ENCODE data around the gene GLI2.

The GLI2 gene

DNA sequence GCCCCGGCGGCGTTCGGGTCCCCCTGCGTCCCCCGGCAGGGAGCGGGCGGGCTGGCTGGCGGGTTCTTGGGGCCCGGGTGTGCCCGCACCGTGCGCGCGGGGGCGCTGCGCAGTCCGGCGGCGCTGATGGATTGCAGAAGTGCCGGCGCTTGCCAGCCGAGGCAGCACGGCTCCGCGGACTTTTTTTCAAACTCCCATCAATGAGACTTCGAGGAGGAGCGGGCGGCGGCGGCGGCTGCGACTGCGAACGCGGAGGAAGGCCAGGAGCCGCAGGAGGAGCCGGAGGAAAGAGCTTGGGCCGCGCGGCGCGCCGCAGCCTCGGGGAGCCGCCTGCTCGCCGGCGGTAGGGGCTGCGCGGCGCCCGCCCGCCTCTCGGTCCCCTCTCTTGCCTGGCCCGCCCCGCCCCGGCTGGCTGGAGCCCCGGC is at the start of gene GLI2:
Gene GLI2, plus strand, starts transcription at position 123 of the 425 bp plus-strand sequence. CDS start 61,453 bp downstream, outside the sequence.
- peak; percentile 89 for DNase-seq (ENCODE audit: low spot score)

DNA sequence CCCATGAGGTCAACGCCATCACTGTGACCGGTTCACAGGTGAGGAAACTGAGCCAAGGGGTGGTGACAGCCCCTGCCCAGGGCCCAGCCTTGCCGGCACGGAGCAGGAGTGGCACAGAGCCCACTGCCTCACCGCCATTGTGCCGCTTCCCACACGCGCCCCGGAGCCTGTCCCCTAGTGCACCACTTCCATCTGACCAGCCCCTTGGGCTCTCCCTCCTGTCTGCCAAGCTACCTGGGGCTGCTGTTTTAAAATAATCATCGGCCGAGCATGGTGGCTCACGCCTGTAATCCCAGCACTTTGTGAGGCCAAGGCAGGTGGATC is 49.7 kb upstream of the GLI2 start:
- no peak for DNase-seq (ENCODE audit: low spot score)

DNA sequence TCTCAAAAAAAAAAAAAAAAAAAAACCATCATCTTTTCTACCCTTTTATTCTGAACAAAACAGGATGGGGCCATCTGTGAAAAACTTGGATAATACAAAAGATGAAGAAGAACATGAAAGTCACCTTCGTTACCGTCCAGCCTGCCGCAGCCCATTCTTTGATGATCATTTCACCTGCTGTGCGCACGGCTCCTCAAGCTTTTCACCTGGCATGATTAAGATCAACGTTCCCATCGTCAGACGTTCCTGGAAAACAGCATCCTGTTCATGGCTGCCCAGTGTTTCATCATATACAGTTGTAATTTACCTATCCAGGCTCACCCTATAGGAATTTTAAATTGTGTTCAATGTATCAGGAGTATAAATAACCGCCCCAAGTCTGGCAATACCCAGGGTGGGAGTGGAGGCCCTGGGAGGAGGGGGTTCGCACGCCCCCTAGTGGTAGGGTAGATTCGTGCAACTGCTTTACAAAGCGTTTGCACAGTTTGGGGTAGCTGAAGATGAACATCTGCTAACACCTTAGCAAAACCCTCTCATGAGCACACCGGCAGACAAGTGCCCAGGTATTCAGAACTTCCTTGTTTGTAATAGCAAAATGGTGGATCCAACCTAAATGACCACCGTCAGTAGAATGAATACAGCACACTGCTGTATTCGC is 49.0 kb upstream of the GLI2 start:
- DNase-seq (ENCODE audit: low spot score): no peak

DNA sequence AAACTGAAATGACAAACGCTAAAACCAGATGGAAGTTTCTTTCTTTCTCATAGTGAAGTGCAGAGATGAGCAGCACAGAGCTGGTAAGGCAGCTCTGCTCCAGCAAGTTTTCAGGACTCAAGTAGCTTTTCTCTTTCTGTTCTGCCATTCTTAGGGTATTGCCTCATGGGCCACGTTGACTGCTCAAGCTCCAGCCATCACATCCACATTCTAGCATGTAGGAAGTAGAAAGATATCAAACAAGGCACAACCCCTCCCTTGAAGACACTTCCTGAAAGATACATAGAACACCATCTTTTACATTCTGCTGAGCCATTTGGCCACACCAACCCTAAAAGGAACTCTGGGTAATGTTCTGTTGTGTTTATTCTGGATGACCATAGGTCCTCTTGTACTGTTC is 48.5 kb upstream of the GLI2 start:
- no peak for DNase-seq (ENCODE audit: low spot score)

DNA sequence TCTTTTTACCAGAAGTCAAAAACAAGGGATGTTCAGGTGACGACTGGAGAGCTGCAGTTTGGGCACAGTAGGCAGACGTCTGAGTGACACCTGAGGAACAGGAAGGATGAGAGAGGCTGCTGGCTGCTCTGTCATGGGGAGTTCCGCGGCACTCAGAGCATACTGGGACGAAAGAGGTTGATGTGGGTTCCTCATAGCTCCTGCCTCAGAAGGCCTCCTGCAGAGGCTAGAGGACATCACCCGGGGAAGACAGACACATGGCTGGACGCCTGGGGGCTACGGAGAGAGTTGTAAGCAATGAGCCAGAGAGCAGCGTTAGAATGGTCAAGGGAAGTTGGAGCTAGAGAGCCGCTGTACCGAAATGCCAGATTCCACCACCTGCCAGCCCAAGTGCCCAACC is 45.1 kb upstream of the GLI2 start:
- no peak for DNase-seq (ENCODE audit: low spot score)

DNA sequence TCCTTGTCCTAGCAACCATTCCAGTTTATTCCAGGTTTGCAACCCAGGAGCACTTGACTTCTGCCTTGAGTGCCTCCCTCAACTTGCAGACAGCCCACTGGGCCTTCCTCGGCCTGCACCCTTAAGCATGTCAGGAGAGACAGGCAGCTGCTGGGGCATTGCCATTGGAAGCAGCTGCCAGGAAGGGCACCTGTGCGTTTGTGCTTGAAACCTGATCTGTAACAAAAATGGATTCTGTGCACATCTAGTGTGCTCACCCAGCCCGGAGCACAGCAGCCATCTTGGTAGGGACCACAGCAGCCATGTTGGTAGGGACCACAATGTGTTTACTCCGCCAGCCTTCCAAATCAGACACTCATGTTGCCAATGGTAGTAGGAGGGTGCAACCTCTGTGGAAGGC is 44.3 kb upstream of the GLI2 start:
- DNase-seq (ENCODE audit: low spot score): no peak

DNA sequence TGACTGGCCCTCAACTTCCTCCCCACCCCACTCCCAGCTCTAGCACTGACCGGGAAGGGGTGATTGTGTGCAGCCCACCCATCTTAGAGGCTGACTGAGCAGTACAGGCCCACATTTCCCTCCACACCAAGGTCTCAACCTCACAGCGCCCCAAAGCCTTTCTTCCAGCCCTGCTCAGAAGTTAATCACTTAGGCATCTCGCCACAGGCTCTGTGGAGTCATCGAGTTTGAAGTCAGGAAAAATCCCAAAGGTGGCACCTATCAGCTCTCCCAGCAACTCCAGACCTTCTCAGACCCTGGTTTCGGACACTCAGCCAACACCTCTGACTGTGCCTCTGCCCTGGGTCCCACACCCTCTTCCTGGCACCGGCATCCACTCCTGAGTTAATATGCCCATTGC is 43.0 kb upstream of the GLI2 start:
- DNase-seq (ENCODE audit: low spot score): no peak

DNA sequence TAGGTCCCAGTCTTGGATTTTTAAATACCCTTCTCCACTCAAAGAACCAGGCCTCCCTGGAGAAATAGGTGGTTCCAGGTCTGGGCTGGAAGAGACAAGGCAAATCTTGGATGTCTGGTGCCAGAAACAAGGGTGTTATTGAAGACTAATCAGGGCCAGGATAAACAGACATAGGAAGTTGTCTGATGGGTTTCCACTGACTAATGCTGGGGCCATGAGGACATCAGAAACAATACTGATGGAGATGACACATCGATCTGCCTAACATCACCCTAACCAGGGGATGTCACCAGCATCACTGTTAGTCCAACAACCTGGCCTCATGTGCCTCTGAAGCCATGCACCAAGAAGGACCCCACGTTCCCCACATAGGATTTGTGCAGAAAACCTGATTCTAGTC is 42.5 kb upstream of the GLI2 start:
- no peak for DNase-seq (ENCODE audit: low spot score)

DNA sequence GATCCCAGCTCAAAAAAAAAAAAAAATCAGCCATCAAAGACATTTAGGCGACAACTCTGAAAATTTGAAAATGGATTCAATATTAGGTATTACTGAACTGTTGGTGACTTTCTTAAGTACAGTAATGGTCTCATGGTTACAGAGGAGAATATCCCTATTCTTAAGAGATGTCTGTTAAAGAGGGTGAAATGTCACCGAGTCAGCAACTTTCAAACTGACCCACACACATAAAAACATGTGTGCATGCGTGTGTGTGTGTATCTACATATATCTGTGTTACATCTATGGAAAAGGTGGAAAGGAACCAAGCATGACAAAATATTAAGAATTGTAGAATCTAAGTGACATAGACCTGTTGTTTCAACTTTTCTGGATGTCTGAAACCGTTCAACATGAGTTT is 41.6 kb upstream of the GLI2 start:
- DNase-seq (ENCODE audit: low spot score): no peak

DNA sequence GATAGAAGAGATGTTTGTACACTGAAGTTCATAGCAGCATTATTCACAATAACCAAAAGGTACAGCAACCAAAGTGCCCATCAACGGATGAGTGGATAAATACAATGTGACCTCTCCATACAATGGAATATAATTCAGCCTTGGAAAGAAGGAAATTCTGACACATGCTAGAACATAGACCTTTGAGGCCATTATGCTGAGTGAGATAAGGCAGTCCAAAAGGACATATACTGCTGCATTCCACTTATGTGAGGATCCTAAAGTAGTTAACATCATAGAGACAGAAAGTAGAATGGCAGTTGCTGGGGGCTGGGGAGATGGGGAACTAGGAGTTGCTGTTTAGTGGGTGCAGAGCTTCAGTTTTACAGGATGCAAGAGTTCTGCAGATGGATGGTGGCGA is 38.2 kb upstream of the GLI2 start:
- no peak for DNase-seq (ENCODE audit: low spot score)

DNA sequence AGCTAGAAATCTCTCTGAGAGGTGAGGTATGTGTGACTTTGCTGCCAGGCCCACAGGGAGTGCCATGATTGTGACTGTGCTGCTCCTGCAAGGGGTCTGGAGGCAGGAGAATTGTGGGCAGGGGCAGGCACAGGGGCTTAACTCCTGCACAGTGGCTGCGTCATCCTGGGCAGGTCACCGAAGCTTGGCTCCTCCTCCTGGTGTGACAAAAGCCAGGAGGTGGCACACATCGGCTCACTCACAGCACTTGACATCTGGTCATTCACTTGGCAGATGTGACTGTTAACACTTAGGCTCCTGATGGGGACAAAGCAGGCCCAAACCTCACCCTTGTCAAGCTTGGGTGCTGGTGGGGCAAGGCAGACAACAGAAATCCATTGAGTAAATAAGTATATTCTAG is 36.4 kb upstream of the GLI2 start:
- no peak for DNase-seq (ENCODE audit: low spot score)

DNA sequence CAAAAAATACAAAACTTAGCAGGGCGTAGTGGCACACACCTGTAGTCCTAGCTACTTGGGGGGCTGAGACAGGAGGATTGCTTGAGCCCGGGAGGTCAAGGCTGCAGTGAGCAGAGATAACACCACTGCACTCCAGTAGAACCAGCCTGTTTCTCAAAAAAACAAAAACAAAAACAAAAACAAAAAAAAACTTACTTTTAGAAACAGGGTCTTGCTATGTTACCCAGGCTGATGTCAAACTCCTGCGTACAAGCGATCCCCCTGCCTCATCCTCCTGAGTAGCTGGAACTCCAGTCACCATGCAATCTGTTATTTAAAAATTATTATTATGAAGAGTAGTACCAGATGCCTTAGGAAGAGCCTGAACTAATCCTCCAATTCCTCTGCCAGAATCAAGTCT is 35.0 kb upstream of the GLI2 start:
- DNase-seq (ENCODE audit: low spot score): no peak

DNA sequence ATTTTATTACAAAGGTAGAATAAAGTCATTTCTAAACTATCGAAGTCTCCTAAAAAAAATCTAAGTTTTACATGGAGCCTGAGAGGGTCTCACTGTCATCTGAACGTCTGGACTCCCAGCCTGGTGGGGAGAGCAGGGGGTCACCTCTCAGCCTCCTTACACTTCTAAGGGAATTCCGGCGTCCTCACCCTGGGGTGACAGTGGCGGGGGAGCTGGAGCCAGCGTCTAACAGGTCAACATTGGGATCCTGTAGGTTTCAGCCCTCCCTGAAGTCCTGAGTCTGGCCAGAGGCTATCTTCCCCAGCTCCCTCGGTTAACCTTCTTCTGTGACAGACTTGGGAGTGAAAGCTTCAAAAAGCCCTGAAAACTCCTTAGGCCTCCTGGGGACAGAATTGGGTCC is 34.6 kb upstream of the GLI2 start:
- no peak for DNase-seq (ENCODE audit: low spot score)

DNA sequence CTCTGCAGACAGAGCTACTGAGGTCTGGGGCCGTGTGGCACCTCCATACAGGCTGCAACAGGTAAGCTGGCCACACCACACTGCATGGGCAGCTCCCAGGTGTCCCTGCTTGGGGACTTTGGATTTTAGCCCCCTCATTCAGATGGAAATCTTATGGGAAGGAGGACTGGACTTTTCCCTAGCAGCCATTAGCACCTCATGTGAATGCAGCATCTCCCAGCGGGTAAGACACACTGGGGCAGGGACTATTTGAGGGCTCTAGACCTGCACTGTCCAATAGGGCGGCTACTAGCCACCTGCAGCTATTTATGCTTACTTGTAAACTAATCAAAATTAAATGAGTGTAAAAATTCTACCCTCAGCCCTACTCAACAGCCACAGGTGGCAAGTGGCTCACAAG is 34.2 kb upstream of the GLI2 start:
- DNase-seq (ENCODE audit: low spot score): no peak

DNA sequence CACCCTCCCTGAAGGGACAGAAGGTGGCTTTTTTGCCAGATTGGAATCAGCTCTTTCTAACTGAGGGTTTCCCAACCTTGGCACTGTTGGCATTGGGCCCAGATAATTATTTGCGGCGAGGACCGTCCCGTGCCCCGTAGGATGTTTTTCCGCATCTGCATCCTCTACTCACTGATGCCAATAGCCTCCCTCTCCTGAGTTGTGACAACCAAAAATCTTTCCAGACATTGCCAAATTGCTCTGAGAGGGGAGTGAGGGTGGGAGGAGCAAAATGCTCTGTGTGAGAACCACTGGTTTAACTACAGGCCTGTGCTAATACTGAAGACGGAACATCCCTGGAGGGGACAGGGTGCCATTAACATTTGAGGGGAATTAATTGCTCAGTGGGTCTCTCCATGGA is 33.6 kb upstream of the GLI2 start:
- no peak for DNase-seq (ENCODE audit: low spot score)

DNA sequence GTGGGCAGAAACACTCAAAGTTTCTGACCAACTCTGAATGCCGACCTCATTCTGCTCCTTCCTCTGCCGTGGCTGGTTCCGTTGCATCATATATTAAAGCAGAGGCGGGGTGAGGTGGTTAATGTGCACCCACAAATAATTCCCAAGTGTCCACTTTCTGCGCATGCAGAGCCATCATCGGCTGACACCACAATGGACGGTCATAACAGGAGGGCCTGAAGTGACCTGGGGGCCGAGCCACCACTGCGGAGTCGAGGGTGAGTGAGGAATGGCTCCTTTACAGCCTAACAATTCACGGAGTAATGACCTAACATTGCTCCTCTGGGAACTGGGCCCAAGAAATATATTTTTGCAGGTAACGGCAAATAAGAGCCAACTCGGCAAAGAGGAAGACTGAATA is 32.9 kb upstream of the GLI2 start:
- no peak for DNase-seq (ENCODE audit: low spot score)

DNA sequence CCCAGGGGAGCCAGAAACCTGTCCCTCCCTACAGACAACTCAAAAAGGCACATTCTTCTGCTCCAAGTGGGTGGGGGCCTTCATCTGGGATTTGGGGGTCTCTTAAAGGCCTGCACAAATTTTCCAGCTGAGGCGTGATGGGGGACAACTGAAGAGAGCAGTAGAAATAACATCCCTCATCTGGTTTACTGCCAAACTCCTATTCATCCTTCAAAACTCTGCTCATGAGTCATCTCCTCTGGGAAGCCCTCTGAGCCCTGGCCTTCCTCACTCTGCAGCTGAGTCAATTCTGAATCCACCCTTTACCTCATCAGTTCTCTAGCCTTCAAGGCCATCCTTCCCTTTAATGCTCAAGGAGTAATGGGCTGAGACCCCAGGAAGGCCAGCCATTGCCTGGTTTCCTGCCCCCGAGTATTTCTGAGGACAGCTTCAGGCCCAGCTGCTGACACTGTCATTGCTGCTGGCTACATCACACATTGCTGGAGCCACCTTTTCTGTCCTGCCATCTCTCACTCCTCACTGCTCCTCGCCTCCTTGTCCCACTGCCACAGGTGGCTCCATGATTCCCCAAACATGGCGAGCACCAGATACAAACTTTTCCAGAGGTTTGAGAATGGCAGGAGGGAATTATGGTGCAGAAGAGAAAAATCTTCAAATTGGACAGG is 32.2 kb upstream of the GLI2 start:
- DNase-seq (ENCODE audit: low spot score): peak; percentile 66

DNA sequence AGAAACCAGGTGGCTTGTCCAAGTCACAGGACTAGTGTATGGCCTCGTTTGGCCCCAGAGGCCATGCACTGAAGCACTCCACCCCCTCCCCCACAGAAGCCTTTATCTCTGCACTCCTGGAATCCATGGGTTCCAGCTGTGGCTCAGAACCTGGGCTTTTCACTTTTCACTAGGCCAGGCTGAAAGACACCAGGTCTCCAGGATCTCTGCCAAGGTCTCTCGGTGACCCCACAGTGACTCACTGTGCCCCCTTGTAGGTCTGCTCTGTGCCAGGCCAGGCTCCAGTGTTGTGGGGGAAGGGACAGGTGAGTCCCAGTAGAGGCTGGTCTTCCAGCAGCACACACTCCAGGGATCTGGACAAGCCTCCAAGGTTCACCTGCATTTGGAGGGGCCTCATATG is 31.0 kb upstream of the GLI2 start:
- DNase-seq (ENCODE audit: low spot score): no peak

DNA sequence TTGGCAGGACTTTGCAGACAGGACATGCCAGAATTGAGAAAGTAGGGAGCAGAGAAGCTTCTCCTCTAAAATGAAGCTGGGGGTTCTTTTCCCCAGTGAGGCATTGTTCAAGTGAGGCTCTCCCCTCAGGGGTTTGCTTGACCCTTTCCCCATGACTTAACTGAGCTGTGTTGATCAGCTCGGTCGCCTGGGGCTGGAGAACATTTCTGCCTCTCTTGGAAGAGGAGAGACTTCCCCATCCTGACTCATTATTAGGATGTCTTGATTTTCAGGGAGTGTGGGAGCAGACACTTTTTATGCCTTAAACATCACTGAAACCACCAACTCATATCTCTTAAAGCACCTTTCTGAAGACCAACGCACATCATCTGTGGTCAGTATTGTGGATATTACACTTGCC is 27.9 kb upstream of the GLI2 start:
- DNase-seq (ENCODE audit: low spot score): no peak

DNA sequence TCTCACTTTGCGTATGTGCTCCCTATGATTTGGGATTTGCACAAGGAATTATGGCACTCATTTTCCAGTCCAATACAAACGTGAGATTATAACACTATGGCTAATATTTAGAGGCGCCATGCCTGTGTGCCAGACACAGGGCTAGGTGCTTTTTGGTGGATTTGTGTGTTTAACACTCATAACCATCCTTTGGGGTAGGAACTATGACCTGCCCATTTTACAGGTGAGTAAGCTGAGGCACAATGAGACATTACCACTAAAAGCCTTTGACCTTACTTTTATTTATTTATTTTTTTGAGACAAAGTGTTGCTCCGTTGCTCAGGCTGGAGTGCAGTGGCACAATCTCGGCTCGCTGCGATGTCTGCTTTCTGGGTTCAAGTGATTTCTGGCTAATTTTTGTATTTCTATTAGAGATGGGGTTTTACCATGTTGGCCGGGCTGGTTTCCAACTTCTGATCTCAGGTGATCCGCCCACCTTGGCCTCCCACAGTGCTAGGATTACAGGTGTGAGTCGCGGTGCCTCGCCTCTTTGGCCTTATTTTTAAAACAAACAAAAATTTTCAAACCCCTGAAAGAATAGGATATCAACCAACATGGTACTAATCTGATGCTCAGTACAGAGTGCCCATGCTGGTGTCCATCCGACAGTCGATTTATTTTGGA is 26.6 kb upstream of the GLI2 start:
- no peak for DNase-seq (ENCODE audit: low spot score)

DNA sequence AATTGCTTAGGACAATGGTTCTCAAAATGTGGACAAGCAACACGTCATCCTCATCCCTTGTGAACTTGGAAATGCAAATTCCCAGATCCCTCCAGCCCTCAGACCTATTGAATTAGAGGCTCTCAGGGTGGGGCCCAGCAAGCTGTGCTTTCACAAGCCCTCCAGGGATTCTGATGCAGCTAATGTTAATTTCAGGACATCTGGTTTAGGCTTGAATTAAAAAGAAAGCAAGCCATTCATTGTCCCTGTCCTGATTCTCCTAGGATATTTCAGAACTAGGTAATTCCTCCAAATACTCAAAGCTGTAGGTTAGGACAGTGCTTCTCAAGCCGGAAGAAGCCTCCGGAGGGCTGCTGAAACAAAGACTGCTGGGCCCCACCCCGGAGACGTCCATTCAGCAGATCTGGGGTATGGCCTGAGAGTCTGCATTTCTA is 26.0 kb upstream of the GLI2 start:
- no peak for DNase-seq (ENCODE audit: low spot score)

DNA sequence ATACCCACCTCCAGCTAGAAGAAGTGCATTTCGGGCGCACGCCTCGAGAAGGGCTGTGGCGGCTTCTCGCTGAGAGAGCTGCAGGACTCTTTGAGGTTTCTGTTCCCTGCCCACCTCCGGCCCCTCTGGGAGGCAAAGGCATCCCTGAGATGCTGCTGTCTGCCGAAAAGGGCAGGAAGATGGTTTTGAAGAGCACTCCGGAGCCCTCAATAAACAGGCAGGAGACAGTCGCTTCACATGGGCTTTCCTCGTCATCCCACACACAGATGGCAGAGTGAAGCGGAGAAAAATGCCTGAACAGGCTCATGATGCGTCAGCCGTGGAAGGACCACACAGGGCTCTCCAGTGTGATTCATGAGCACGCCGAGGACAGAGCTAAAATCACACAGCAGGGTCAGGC is 25.4 kb upstream of the GLI2 start:
- DNase-seq (ENCODE audit: low spot score): no peak

DNA sequence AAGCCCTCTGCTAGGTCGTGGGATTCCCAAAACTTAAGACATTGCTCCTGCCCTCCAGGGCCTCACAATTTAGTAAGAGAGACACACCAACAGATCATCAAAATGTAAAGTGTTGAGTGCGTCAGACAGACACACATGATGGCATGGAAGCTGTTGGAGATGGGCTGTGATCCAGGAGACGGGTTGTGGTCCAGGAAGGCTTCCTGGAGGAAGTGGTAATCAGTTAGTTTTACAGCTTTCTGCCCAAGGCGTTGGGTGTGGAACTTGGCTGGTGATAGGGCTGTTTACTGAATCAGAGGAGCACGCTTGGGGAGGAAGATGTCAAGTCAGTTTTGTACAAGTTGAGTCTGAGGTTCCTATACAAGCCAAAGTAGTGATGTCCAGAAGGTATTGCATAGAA is 24.0 kb upstream of the GLI2 start:
- DNase-seq (ENCODE audit: low spot score): no peak

DNA sequence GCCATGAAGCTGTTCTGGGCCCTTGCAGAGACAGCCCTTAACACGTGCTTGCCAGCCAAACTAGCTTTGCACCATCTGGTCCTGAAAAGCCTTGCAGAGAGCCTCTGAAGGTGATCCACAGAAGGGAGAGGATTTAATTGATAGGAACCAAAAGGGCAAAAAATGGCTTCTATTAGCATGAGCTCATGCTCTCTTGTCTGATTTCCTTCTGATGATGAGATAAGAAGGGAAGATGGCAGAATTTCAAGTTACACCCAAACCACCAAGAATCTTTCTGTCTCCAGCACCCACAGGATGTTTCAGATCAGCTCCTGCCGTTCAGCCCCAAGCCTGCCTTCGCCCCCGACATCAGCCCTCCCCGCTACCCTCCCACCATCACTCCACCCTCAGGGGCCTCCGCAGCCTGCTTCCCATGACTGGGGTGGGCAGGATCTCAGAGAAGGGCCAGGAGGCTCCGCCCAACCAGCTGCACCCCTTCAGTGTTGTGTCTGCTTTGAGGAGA is 23.4 kb upstream of the GLI2 start:
- DNase-seq (ENCODE audit: low spot score): peak; percentile 39
